H1 (cell line): Measurements from ENCODE around the gene SLMAP. TPM values are rescaled to one million over a fixed set of nuclear protein-coding genes. Genes with fewer than 3 reads are reported as not detected.

Source experiments
- BCL11A ChIP-seq, 2 experiments: IDR thresholded peaks; one replicate each; pipeline ENCODE4 v1.6.1; 2011; ENCODE audit warnings: low read depth in 2 of 2, low read length in 2 of 2, mild to moderate bottlenecking in 2 of 2
- BRCA1 ChIP-seq: IDR thresholded peaks from 2 replicates; pipeline ENCODE4 v1.6.1; 2012; ENCODE audit warnings: low read depth, low read length, improper control_type of control experiment
- CHD1 ChIP-seq: IDR thresholded peaks from 2 replicates; pipeline ENCODE4 v1.6.1; 2012; ENCODE audit warnings: low read depth, low read length, improper control_type of control experiment
- CREB1 ChIP-seq: IDR thresholded peaks from 2 replicates; pipeline ENCODE4 v1.6.1; 2012; ENCODE audit warnings: inconsistent platforms
- EP300 ChIP-seq, 2 experiments: IDR thresholded peaks; 1 replicate in 1 of 2; 2 replicates in 1 of 2; pipeline ENCODE4 v1.6.1; 2011 to 2012; ENCODE audit warnings: low read depth in 2 of 2, low read length in 2 of 2, mild to moderate bottlenecking in 2 of 2, borderline replicate concordance in 1 of 2, inconsistent platforms in 1 of 2, moderate library complexity in 1 of 2
- FOSL1 ChIP-seq: IDR thresholded peaks from 2 replicates; pipeline ENCODE4 v1.6.1; 2011; ENCODE audit warnings: mild to moderate bottlenecking, low read depth, low read length, moderate library complexity; ENCODE audit not compliant: insufficient read depth
- HDAC2 ChIP-seq, 2 experiments: fragments of 300-600 bp in 1 of 2; sonication (generic) in 1 of 2; IDR thresholded peaks; 2 replicates each; pipeline ENCODE4 v1.6.1; 2011 to 2012; ENCODE audit warnings: low read depth in 2 of 2, low read length in 2 of 2, mild to moderate bottlenecking in 2 of 2, moderate library complexity in 2 of 2, borderline replicate concordance in 1 of 2, inconsistent platforms in 1 of 2
- TEAD4 ChIP-seq: IDR thresholded peaks from 2 replicates; pipeline ENCODE4 v1.6.1; 2012; ENCODE audit warnings: low read depth, low read length, inconsistent platforms, mixed read lengths
- USF2 ChIP-seq: IDR thresholded peaks from 2 replicates; pipeline ENCODE4 v1.6.1; 2011; ENCODE audit warnings: low read length, improper control_type of control experiment
- polyA plus RNA-seq, 7 experiments: library from polyadenylated mRNA; depleted of rRNA in 3 of 7; stranded (reverse) in 5 of 7; unstranded in 2 of 7; fragments of >200 nt in 5 of 7; fragments of 200-250 nt in 2 of 7; gene quantifications; 1 replicate in 5 of 7; 2 replicates in 1 of 7; 4 replicates in 1 of 7; pipeline versions ENCODE4 v1.2.1 to v1.2.3, GENCODE V29; 2011 to 2013; ENCODE audit warnings: missing spikeins in 2 of 7, mixed read lengths in 2 of 7
- total RNA-seq: library from RNA; stranded (reverse); fragmentation: NEBNext Ultra II Directional; extraction: Animal tissue kit (Norgen Biotek cat#: 25700); gene quantifications from 2 replicates; pipeline ENCODE4 v1.2.1, GENCODE V29; 2021

Gene SLMAP
- total and polyA plus RNA-seq, 2 of the 8 experiments (the other 6 are each of a cell fraction or from before 2014, with no cell fraction given), result 13.6 to 70.4 TPM

- TF ChIP-seq CHD1, result no peak
- no peak for TF ChIP-seq BCL11A (IDR thresholded peaks at IDR 0.05; ENCODE audit: low read depth in 2 of 2, low read length in 2 of 2)
- no peak for TF ChIP-seq CREB1
- TF ChIP-seq USF2, result no peak
- no peak for TF ChIP-seq HDAC2 (IDR thresholded peaks at IDR 0.05; ENCODE audit: borderline replicate concordance in 1 of 2, low read depth in 2 of 2, low read length in 2 of 2)
- no peak for TF ChIP-seq FOSL1
- TF ChIP-seq TEAD4, result no peak
- TF ChIP-seq BRCA1, result no peak
- no peak for TF ChIP-seq EP300 (IDR thresholded peaks at IDR 0.05; ENCODE audit: borderline replicate concordance in 1 of 2, low read depth in 2 of 2, low read length in 2 of 2)
These were observed 14.1 kb downstream of the SLMAP start (continued) for GRCh38 chr3:57770009-57770827.
